Prostate gland (tissue), 2 donors: ENCODE data around the gene SNUPN.
A peak's percentile ranks its signal among the peaks of the same experiment; 100 is the strongest.

Source experiments
- POLR2AphosphoS5 ChIP-seq: sonication (generic); formaldehyde crosslinking; IDR thresholded peaks from one replicate; pipeline ENCODE4 v1.6.1; 2017; ENCODE audit warnings: antibody characterized with exemption
- TF ChIP-seq, protein P1 (sequence below), 4 experiments: fragments of 200-600 bp in 2 of 4; fragments of 450-650 bp in 2 of 4; sonication (generic) in 2 of 4; IDR thresholded peaks; 1 replicate in 3 of 4; 2 replicates in 1 of 4; pipeline ENCODE4 v1.5.1; 2016 to 2019; ENCODE audit warnings: antibody characterized with exemption in 4 of 4, mild to moderate bottlenecking in 2 of 4, moderate library complexity in 2 of 4

DNA sequence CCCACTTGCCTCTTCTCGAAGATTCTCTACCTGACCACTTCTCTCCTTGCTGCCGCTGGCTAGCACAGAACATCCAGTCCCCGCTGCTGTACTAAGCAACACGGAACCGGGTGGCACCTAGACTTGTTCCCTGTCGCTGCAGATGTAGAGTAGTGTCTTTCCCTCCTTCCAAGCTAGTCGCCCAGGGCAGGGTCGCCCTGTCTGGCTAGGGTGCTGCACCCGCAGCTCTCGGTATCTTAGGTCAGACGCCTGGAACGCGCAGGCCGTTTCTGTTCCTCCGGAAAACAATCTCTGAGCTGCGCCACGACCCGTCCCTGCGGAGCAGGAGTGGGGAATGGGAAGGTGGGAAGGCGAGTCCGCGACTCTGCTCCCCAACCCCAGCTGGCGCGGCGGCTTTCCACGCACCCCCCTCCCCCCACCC, 21.4 kb upstream of the SNUPN start:
- TF ChIP-seq, protein P1, sequence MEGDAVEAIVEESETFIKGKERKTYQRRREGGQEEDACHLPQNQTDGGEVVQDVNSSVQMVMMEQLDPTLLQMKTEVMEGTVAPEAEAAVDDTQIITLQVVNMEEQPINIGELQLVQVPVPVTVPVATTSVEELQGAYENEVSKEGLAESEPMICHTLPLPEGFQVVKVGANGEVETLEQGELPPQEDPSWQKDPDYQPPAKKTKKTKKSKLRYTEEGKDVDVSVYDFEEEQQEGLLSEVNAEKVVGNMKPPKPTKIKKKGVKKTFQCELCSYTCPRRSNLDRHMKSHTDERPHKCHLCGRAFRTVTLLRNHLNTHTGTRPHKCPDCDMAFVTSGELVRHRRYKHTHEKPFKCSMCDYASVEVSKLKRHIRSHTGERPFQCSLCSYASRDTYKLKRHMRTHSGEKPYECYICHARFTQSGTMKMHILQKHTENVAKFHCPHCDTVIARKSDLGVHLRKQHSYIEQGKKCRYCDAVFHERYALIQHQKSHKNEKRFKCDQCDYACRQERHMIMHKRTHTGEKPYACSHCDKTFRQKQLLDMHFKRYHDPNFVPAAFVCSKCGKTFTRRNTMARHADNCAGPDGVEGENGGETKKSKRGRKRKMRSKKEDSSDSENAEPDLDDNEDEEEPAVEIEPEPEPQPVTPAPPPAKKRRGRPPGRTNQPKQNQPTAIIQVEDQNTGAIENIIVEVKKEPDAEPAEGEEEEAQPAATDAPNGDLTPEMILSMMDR (IDR thresholded peaks at IDR 0.05), result no peak
- TF ChIP-seq POLR2AphosphoS5, result peak; percentile 42
